GM12891 (cell line): Measurements from ENCODE around the gene PASK.

Experiments used
- PAX5 ChIP-seq: IDR thresholded peaks from 2 replicates; pipeline ENCODE4 v1.6.1; 2011; ENCODE audit warnings: low read length, moderate library complexity, mild to moderate bottlenecking; ENCODE audit not compliant: insufficient read depth, severe bottlenecking
- POLR2A ChIP-seq: IDR thresholded peaks from 2 replicates; pipeline ENCODE4 v1.6.1; 2011; ENCODE audit warnings: low read depth, low read length, control low read depth
- POLR2AphosphoS5 ChIP-seq: IDR thresholded peaks from 2 replicates; pipeline ENCODE4 v1.6.1; 2011; ENCODE audit warnings: low read depth, low read length, control low read depth
- SPI1 ChIP-seq: IDR thresholded peaks from 2 replicates; pipeline ENCODE4 v1.6.1; 2011; ENCODE audit warnings: low read depth, low read length, control low read depth
- TAF1 ChIP-seq: IDR thresholded peaks from 2 replicates; pipeline ENCODE4 v1.6.1; 2011; ENCODE audit warnings: low read depth, low read length, control low read depth

DNA sequence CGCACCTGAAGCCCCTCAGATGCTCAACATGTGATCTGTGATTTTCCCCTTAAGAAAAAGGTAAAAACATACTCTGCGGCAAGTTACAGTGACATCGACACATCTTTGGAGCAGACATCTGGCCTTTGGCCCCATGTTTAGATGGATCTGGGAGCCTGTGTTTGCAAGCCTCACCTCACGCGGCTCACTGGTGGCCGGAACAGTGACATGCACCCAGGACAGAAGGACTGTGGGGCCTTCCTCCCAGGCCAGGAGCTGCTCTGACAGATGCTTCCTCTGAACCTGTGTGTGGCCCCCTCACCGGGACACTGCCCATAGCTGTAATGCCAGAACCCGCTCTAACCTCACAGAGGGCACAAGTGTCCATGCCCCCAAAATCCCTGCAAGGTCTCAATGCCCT is 13.1 kb downstream of the PASK start:
- TF ChIP-seq POLR2A = no peak
- TF ChIP-seq PAX5 = no peak
- no peak for TF ChIP-seq POLR2AphosphoS5
- TF ChIP-seq SPI1 = no peak
- TF ChIP-seq TAF1 = no peak
